ENCODE measurements around the gene TAS2R50.
A peak's percentile ranks its signal among the peaks of the same experiment; 100 is the strongest.

TAS2R50 gene

GRCh38 chr12:10982244-10982643 is 4.5 kb downstream of the TAS2R50 start:
- H3K27ac ChIP-seq: no peak overlapping the region

GRCh38 chr12:10974965-10975364 is 11.7 kb downstream of the TAS2R50 start:
- TF ChIP-seq CTCF (conservative IDR thresholded peaks at IDR 0.05; ENCODE audit: low read depth): no peak
- H3K27ac ChIP-seq: no peak overlapping the region
- ChIA-PET CTCF (no interaction called here), POLR2A (ENCODE audit: low non-redundant PET) (no interaction called here)
- DNase-seq (ENCODE audit: low spot score): no peak

More at GRCh38 chr12:10982244-10982643, 4.5 kb downstream of the TAS2R50 start:
- POLR2A ChIA-PET (ENCODE audit: low non-redundant PET): no interaction called here
- no peak for TF ChIP-seq CTCF (conservative IDR thresholded peaks at IDR 0.05; ENCODE audit: low read depth)
- CTCF ChIA-PET: interaction anchor here (0.6 to 0.7 kb wide), 2 partner anchors 13 to 1718 kb away, joined by 4 to 6 read pairs; no protein-coding TSS in a partner anchor
- DNase-seq (ENCODE audit: low spot score): no peak

- CTCF ChIA-PET: interaction anchor here (0.6 kb wide), 1 partner anchor 19 kb away, joined by 3 read pairs; no protein-coding TSS in a partner anchor
- peak overlapping the region; percentile 44 for H3K27ac ChIP-seq
- POLR2A ChIA-PET (ENCODE audit: low non-redundant PET): no interaction called here
- no peak for DNase-seq (ENCODE audit: low spot score)
- no peak for TF ChIP-seq CTCF (conservative IDR thresholded peaks at IDR 0.05; ENCODE audit: low read depth)
These were observed 17.8 kb downstream of the TAS2R50 start for GRCh38 chr12:10968765-10969456.

GRCh38 chr12:10967409-10967808 is 19.3 kb downstream of the TAS2R50 start:
- TF ChIP-seq CTCF (conservative IDR thresholded peaks at IDR 0.05; ENCODE audit: low read depth): no peak
- ChIA-PET CTCF (no interaction called here), POLR2A (ENCODE audit: low non-redundant PET) (no interaction called here)
- H3K27ac ChIP-seq: no peak overlapping the region
- DNase-seq (ENCODE audit: low spot score): no peak

- TF ChIP-seq CTCF (conservative IDR thresholded peaks at IDR 0.05; ENCODE audit: low read depth): no peak
- no peak overlapping the region for H3K27ac ChIP-seq
- CTCF ChIA-PET: no interaction called here
- no peak for DNase-seq (ENCODE audit: low spot score)
- POLR2A ChIA-PET (ENCODE audit: low non-redundant PET): no interaction called here
These were observed 20.4 kb downstream of the TAS2R50 start for GRCh38 chr12:10966314-10966713.

- ChIA-PET POLR2A (ENCODE audit: low non-redundant PET) (no interaction called here), CTCF (no interaction called here)
- no peak overlapping the region for H3K27ac ChIP-seq
- no peak for DNase-seq (ENCODE audit: low spot score)
- no peak for TF ChIP-seq CTCF (conservative IDR thresholded peaks at IDR 0.05; ENCODE audit: low read depth)
These were observed 21.2 kb downstream of the TAS2R50 start for GRCh38 chr12:10965476-10965875.

Data from RWPE1 (cell line).